Suprapubic skin (tissue), 4 donors: ENCODE data around the gene TST. TPM values are rescaled to one million over a fixed set of nuclear protein-coding genes. Genes with fewer than 3 reads are reported as not detected.

Source experiments
- DNase-seq, 2 donors: peaks; one replicate each; pipeline ENCODE4 v3.0.0-alpha.2; 2019; ENCODE audit warnings: low spot score in 2 of 2
- H3K27ac ChIP-seq: fragments of 200-600 bp; sonication (generic); one replicate; pipeline ENCODE4 v1.5.1; 2019
- H3K27me3 ChIP-seq: fragments of 200-600 bp; sonication (generic); one replicate; pipeline ENCODE4 v1.5.1; 2019
- H3K36me3 ChIP-seq: fragments of 200-600 bp; sonication (generic); one replicate; pipeline ENCODE4 v1.5.1; 2019
- H3K4me1 ChIP-seq: fragments of 200-600 bp; sonication (generic); one replicate; pipeline ENCODE4 v1.5.1; 2019
- H3K4me3 ChIP-seq: fragments of 200-600 bp; sonication (generic); one replicate; pipeline ENCODE4 v1.5.1; 2019; ENCODE audit warnings: mild to moderate bottlenecking
- H3K9me3 ChIP-seq: fragments of 200-600 bp; sonication (generic); one replicate; pipeline ENCODE4 v1.5.1; 2019
- CTCF ChIP-seq, 2 donors: fragments of 200-600 bp in 1 of 2; fragments of 450-650 bp in 1 of 2; sonication (generic) in 1 of 2; IDR thresholded peaks; one replicate each; pipeline ENCODE4 v1.5.1; 2016 to 2019; ENCODE audit warnings: antibody characterized with exemption in 2 of 2, mild to moderate bottlenecking in 1 of 2, moderate library complexity in 1 of 2
- EP300 ChIP-seq: sonication (generic); formaldehyde crosslinking; IDR thresholded peaks from one replicate; pipeline ENCODE4 v1.6.1; 2017; ENCODE audit warnings: antibody characterized with exemption
- POLR2A ChIP-seq, 2 donors: fragments of 450-650 bp; IDR thresholded peaks; one replicate each; pipeline ENCODE4 v1.6.1; 2017; ENCODE audit warnings: antibody characterized with exemption in 2 of 2, mild to moderate bottlenecking in 2 of 2, moderate library complexity in 2 of 2
- POLR2AphosphoS5 ChIP-seq, 3 donors: sonication (generic); formaldehyde crosslinking; IDR thresholded peaks; one replicate each; pipeline ENCODE4 v1.6.1; 2017; ENCODE audit warnings: antibody characterized with exemption in 3 of 3
- WGBS: methylation state at CpG from one replicate; pipeline ENCODE4 v1.1.5; 2018; 5-methylcytosine and 5-hydroxymethylcytosine counted together
- total RNA-seq, 4 donors: library from RNA; depleted of rRNA; stranded (reverse); fragments of >200 nt; gene quantifications; one replicate each; pipeline ENCODE4 v1.1.0, GENCODE V29; 2016

TST gene
- total RNA-seq, 4 donors from 2014 or later: 23.2 to 56.3 (median 52.4) TPM

- no peaks in the 10 kb centered on the region for H3K27me3 ChIP-seq
- 52% methylated on average over 19 of the region's 19 CpGs for WGBS
- TF ChIP-seq CTCF (IDR thresholded peaks at IDR 0.05): no peak
- TF ChIP-seq POLR2A (IDR thresholded peaks at IDR 0.05): no peak
- TF ChIP-seq POLR2AphosphoS5 (IDR thresholded peaks at IDR 0.05): no peak
- no peak for TF ChIP-seq EP300
- DNase-seq: no peak
- H3K4me3 ChIP-seq: no peak overlapping the region
- H3K36me3 ChIP-seq: no peaks in the 10 kb centered on the region
- no peaks in the 10 kb centered on the region for H3K9me3 ChIP-seq
- H3K4me1 ChIP-seq: peaks cover 18% of the 10 kb centered on the region
- no peak overlapping the region for H3K27ac ChIP-seq
Observed at GRCh38 chr22:36971341-36972125, 47.7 kb downstream of the TST start.

DNA sequence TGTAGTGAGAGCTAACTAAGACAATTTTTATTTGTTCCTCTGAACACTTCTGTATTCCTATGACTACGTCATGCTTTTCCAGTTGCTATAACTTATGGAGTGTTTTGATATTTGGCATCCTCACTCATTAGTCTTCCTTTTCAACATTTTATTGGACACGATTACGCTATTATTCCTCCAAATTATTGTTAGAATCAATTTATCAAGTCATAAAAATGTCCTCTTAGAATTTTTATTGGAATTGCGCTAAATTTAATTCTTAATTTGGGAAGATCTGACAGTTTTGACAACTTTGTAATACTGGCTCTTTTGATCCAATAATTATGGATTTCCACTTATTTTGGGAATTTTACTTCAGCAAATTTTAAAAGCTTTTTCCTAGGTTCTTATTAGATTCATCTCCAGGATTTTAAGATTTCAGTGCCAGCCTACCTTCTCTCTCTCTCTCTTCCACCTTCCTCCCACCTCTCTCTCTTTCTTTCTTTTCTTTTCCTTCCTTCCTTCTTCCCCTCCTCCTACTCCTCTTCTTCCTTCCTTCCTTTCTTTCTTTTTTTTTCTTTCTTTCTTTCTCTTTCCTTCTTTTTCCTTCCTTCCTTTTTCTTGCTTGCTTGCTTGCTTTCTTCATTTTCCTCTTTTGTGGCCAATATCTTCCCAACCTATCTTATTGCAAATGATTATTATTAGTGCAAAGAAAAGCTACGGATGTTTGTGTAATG lies 50.8 kb downstream of the TST start:
- Histone ChIP-seq H3K4me1 (peaks cover 18% of the 10 kb centered on the region), H3K27me3 (no peaks in the 10 kb centered on the region), H3K27ac (no peak overlapping the region), H3K4me3 (no peak overlapping the region), H3K9me3 (no peaks in the 10 kb centered on the region), H3K36me3 (no peaks in the 10 kb centered on the region)
- no peak for TF ChIP-seq EP300
- no peak for TF ChIP-seq CTCF (IDR thresholded peaks at IDR 0.05)
- TF ChIP-seq POLR2A (IDR thresholded peaks at IDR 0.05): no peak
- TF ChIP-seq POLR2AphosphoS5 (IDR thresholded peaks at IDR 0.05): no peak
- no peak for DNase-seq
- 92% methylated on average over 5 of the region's 5 CpGs for WGBS

- Histone ChIP-seq H3K27me3 (no peaks in the 10 kb centered on the region), H3K36me3 (no peaks in the 10 kb centered on the region), H3K4me1 (peaks cover 14% of the 10 kb centered on the region), H3K4me3 (no peak overlapping the region), H3K9me3 (no peaks in the 10 kb centered on the region), H3K27ac (no peak overlapping the region)
- 76% methylated on average over 10 of the region's 11 CpGs for WGBS
- no peak for DNase-seq
- TF ChIP-seq POLR2AphosphoS5 (IDR thresholded peaks at IDR 0.05) (no peak), POLR2A (IDR thresholded peaks at IDR 0.05) (no peak), EP300 (no peak), CTCF (IDR thresholded peaks at IDR 0.05) (no peak)
Observed at GRCh38 chr22:36966851-36967540, 52.3 kb downstream of the TST start.

- H3K9me3 ChIP-seq: no peaks in the 10 kb centered on the region
- peaks cover 4% of the 10 kb centered on the region for H3K4me1 ChIP-seq
- TF ChIP-seq POLR2A (IDR thresholded peaks at IDR 0.05) (no peak), CTCF (IDR thresholded peaks at IDR 0.05) (no peak), POLR2AphosphoS5 (IDR thresholded peaks at IDR 0.05) (no peak), EP300 (no peak)
- H3K27ac ChIP-seq: no peak overlapping the region
- DNase-seq: no peak
- peaks cover 3% of the 10 kb centered on the region for H3K27me3 ChIP-seq
- WGBS: 82% methylated on average over 2 of the region's 2 CpGs
- no peaks in the 10 kb centered on the region for H3K36me3 ChIP-seq
- H3K4me3 ChIP-seq: no peak overlapping the region
Observed at GRCh38 chr22:36965696-36966095, 53.6 kb downstream of the TST start.

- H3K27ac ChIP-seq: no peak overlapping the region
- no peak overlapping the region for H3K4me3 ChIP-seq
- TF ChIP-seq EP300 (no peak), CTCF (IDR thresholded peaks at IDR 0.05) (no peak), POLR2AphosphoS5 (IDR thresholded peaks at IDR 0.05) (no peak), POLR2A (IDR thresholded peaks at IDR 0.05) (no peak)
- no peaks in the 10 kb centered on the region for H3K9me3 ChIP-seq
- no peaks in the 10 kb centered on the region for H3K36me3 ChIP-seq
- no peaks in the 10 kb centered on the region for H3K4me1 ChIP-seq
- no peak for DNase-seq
- peaks cover 5% of the 10 kb centered on the region for H3K27me3 ChIP-seq
Observed at GRCh38 chr22:36964106-36964505, 55.1 kb downstream of the TST start.
